Measurements from ENCODE around the gene SEC23IP.

Gene SEC23IP

GRCh38 chr10:119908166-119908565, 15.6 kb downstream of the SEC23IP start:
- Histone ChIP-seq H3K9me3 (ENCODE audit: insufficient read depth, low read length) (no peaks in the 10 kb centered on the region), H2AFZ (ENCODE audit: low read depth, low read length) (no peak overlapping the region), H3K27ac (ENCODE audit: low read length) (no peak overlapping the region), H3K4me2 (ENCODE audit: low read length) (no peak overlapping the region), H3K27me3 (ENCODE audit: low read depth, low read length) (no peaks in the 10 kb centered on the region), H3K79me2 (ENCODE audit: low read length) (no peaks in the 10 kb centered on the region), H4K20me1 (ENCODE audit: insufficient read depth, low read length) (no peaks in the 10 kb centered on the region), H3K36me3 (replicated peaks; ENCODE audit: low read depth, low read length) (peaks cover 9% of the 10 kb centered on the region), H3K4me1 (ENCODE audit: low read length) (no peaks in the 10 kb centered on the region), H3K4me3 (ENCODE audit: low read length) (no peak overlapping the region), H3K9ac (ENCODE audit: low read length) (no peak overlapping the region)
- TF ChIP-seq, protein P1, sequence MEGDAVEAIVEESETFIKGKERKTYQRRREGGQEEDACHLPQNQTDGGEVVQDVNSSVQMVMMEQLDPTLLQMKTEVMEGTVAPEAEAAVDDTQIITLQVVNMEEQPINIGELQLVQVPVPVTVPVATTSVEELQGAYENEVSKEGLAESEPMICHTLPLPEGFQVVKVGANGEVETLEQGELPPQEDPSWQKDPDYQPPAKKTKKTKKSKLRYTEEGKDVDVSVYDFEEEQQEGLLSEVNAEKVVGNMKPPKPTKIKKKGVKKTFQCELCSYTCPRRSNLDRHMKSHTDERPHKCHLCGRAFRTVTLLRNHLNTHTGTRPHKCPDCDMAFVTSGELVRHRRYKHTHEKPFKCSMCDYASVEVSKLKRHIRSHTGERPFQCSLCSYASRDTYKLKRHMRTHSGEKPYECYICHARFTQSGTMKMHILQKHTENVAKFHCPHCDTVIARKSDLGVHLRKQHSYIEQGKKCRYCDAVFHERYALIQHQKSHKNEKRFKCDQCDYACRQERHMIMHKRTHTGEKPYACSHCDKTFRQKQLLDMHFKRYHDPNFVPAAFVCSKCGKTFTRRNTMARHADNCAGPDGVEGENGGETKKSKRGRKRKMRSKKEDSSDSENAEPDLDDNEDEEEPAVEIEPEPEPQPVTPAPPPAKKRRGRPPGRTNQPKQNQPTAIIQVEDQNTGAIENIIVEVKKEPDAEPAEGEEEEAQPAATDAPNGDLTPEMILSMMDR (IDR thresholded peaks at IDR 0.05; ENCODE audit: low read depth, low read length), result no peak
- no peak for TF ChIP-seq EZH2phosphoT487 (IDR thresholded peaks at IDR 0.05; ENCODE audit: low read depth)

DNA sequence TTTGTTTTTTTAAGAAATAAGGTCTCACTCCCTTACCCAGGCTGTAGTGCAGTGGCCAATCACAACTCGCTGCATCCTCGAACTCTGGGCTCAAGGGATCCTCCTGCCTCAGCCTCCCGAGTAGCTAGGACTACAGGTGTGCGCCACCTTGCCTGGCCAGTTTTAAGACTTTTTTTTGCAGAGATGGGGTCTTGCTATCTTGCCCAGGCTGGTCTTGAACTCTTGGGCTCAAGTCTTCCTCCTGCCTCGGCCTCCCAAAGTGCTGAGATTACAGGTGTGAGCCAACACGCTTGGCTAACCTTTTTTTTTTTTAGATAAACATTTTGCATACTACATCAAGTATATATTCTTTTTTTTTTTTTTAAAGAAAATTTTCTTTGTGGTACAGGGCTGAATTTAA, 18.2 kb downstream of the SEC23IP start:
- H3K27ac ChIP-seq (ENCODE audit: low read length), result no peak overlapping the region
- H3K79me2 ChIP-seq (ENCODE audit: low read length), result no peaks in the 10 kb centered on the region
- H3K36me3 ChIP-seq (replicated peaks; ENCODE audit: low read depth, low read length), result peaks cover 12% of the 10 kb centered on the region
- H2AFZ ChIP-seq (ENCODE audit: low read depth, low read length), result no peak overlapping the region
- H3K4me3 ChIP-seq (ENCODE audit: low read length), result no peak overlapping the region
- no peak overlapping the region for H3K9ac ChIP-seq (ENCODE audit: low read length)
- no peaks in the 10 kb centered on the region for H4K20me1 ChIP-seq (ENCODE audit: insufficient read depth, low read length)
- no peak for TF ChIP-seq EZH2phosphoT487 (IDR thresholded peaks at IDR 0.05; ENCODE audit: low read depth)
- TF ChIP-seq, protein P1 (IDR thresholded peaks at IDR 0.05; ENCODE audit: low read depth, low read length), result no peak
- H3K27me3 ChIP-seq (ENCODE audit: low read depth, low read length), result no peaks in the 10 kb centered on the region
- H3K4me2 ChIP-seq (ENCODE audit: low read length), result no peak overlapping the region
- H3K9me3 ChIP-seq (ENCODE audit: insufficient read depth, low read length), result no peaks in the 10 kb centered on the region
- H3K4me1 ChIP-seq (ENCODE audit: low read length), result no peaks in the 10 kb centered on the region

- Histone ChIP-seq H3K79me2 (ENCODE audit: low read length) (no peaks in the 10 kb centered on the region), H3K4me1 (ENCODE audit: low read length) (peaks cover 19% of the 10 kb centered on the region), H3K4me3 (ENCODE audit: low read length) (no peak overlapping the region), H3K27ac (ENCODE audit: low read length) (no peak overlapping the region), H3K9me3 (ENCODE audit: insufficient read depth, low read length) (no peaks in the 10 kb centered on the region), H2AFZ (ENCODE audit: low read depth, low read length) (no peak overlapping the region), H3K36me3 (replicated peaks; ENCODE audit: low read depth, low read length) (peaks cover 30% of the 10 kb centered on the region), H3K9ac (ENCODE audit: low read length) (no peak overlapping the region), H3K27me3 (ENCODE audit: low read depth, low read length) (no peaks in the 10 kb centered on the region), H4K20me1 (ENCODE audit: insufficient read depth, low read length) (peaks cover 3% of the 10 kb centered on the region; the same call in 1 of the 2 replicates), H3K4me2 (ENCODE audit: low read length) (no peak overlapping the region)
- TF ChIP-seq EZH2phosphoT487 (IDR thresholded peaks at IDR 0.05; ENCODE audit: low read depth), result no peak
- TF ChIP-seq, protein P1 (IDR thresholded peaks at IDR 0.05; ENCODE audit: low read depth, low read length), result peak; percentile 14; the same call in 1 of the 2 replicates
Measured at GRCh38 chr10:119917777-119918176, 25.2 kb downstream of the SEC23IP start.

GRCh38 chr10:119919271-119919670, 26.7 kb downstream of the SEC23IP start:
- Histone ChIP-seq H3K36me3 (replicated peaks; ENCODE audit: low read depth, low read length) (peaks cover 24% of the 10 kb centered on the region), H3K27ac (ENCODE audit: low read length) (no peak overlapping the region; the same call in 1 of the 2 replicates), H3K4me2 (ENCODE audit: low read length) (0 out of 2 replicates have a peak overlapping the region, but pooled peaks have one; percentile 44), H2AFZ (ENCODE audit: low read depth, low read length) (no peak overlapping the region), H4K20me1 (ENCODE audit: insufficient read depth, low read length) (peaks cover 3% of the 10 kb centered on the region; the same call in 1 of the 2 replicates), H3K4me1 (ENCODE audit: low read length) (peaks cover 19% of the 10 kb centered on the region), H3K79me2 (ENCODE audit: low read length) (no peaks in the 10 kb centered on the region), H3K9ac (ENCODE audit: low read length) (no peak overlapping the region), H3K27me3 (ENCODE audit: low read depth, low read length) (no peaks in the 10 kb centered on the region), H3K4me3 (ENCODE audit: low read length) (no peak overlapping the region), H3K9me3 (ENCODE audit: insufficient read depth, low read length) (no peaks in the 10 kb centered on the region)
- no peak for TF ChIP-seq EZH2phosphoT487 (IDR thresholded peaks at IDR 0.05; ENCODE audit: low read depth)
- TF ChIP-seq, protein P1 (IDR thresholded peaks at IDR 0.05; ENCODE audit: low read depth, low read length), result no peak

All from OCI-LY3 (cell line).